Osteocyte (in vitro differentiated cells): ENCODE data around the gene MED13L. TPM values are rescaled to one million over a fixed set of nuclear protein-coding genes. Genes with fewer than 3 reads are reported as not detected.

Experiments
- DNase-seq: peaks from one replicate; pipeline ENCODE4 v3.0.0; 2021; ENCODE audit warnings: mixed read lengths; ENCODE audit not compliant: unreplicated experiment; ENCODE audit errors: extremely low spot score
- H3K27ac Mint-ChIP-seq: one replicate; pipeline ENCODE4 v1.8.0; 2021; ENCODE audit warnings: mild to moderate bottlenecking, mixed read lengths; ENCODE audit not compliant: unreplicated experiment
- H3K27me3 Mint-ChIP-seq: one replicate; pipeline ENCODE4 v1.8.0; 2021; ENCODE audit warnings: mixed read lengths; ENCODE audit not compliant: unreplicated experiment
- H3K36me3 Mint-ChIP-seq: one replicate; pipeline ENCODE4 v1.8.0; 2021; ENCODE audit warnings: mixed read lengths; ENCODE audit not compliant: unreplicated experiment
- H3K4me1 Mint-ChIP-seq: one replicate; pipeline ENCODE4 v1.8.0; 2021; ENCODE audit warnings: mixed read lengths; ENCODE audit not compliant: unreplicated experiment
- H3K4me3 Mint-ChIP-seq: one replicate; pipeline ENCODE4 v1.8.0; 2021; ENCODE audit warnings: mild to moderate bottlenecking, moderate library complexity, mixed read lengths; ENCODE audit not compliant: unreplicated experiment
- H3K9me3 Mint-ChIP-seq: one replicate; pipeline ENCODE4 v1.8.0; 2021; ENCODE audit warnings: mixed read lengths; ENCODE audit not compliant: unreplicated experiment
- total RNA-seq: library from RNA; stranded (reverse); gene quantifications from 2 replicates; pipeline ENCODE4 v1.2.1, GENCODE V29; 2021
- TF ChIP-seq, protein P1 (sequence below): fragments of 200-600 bp; sonication (generic); IDR thresholded peaks from 2 replicates; pipeline ENCODE4 v1.5.0; 2021; ENCODE audit warnings: antibody characterized with exemption, mild to moderate bottlenecking, moderate library complexity

MED13L gene
- total RNA-seq, 1 donor from 2014 or later: 229 TPM

DNA sequence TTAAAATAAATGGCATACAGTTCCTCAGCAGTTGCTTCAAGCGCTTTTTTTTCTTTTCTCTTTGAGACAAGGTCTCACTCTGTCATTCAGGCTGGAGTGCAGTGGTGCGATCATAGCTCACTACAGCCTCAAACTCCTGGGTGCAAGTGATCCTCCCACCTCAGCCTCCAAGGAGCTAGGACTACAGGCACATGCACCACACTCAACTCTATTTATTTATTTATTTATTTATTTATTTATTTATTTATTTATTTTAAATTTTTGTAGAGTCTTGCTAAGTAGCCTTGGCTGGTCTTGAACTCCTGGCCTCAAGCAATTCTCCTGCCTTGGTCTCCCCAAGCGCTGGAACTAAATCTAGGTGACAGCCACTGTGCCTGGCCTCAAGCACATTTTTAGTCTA, 132.0 kb downstream of the MED13L start:
- H3K36me3 Mint-ChIP-seq: no peaks in the 10 kb centered on the region
- no peak for DNase-seq
- peaks cover 71% of the 10 kb centered on the region for H3K4me1 Mint-ChIP-seq
- no peaks in the 10 kb centered on the region for H3K27me3 Mint-ChIP-seq
- TF ChIP-seq, protein P1, sequence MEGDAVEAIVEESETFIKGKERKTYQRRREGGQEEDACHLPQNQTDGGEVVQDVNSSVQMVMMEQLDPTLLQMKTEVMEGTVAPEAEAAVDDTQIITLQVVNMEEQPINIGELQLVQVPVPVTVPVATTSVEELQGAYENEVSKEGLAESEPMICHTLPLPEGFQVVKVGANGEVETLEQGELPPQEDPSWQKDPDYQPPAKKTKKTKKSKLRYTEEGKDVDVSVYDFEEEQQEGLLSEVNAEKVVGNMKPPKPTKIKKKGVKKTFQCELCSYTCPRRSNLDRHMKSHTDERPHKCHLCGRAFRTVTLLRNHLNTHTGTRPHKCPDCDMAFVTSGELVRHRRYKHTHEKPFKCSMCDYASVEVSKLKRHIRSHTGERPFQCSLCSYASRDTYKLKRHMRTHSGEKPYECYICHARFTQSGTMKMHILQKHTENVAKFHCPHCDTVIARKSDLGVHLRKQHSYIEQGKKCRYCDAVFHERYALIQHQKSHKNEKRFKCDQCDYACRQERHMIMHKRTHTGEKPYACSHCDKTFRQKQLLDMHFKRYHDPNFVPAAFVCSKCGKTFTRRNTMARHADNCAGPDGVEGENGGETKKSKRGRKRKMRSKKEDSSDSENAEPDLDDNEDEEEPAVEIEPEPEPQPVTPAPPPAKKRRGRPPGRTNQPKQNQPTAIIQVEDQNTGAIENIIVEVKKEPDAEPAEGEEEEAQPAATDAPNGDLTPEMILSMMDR: no peak
- no peak overlapping the region for H3K27ac Mint-ChIP-seq
- H3K9me3 Mint-ChIP-seq: no peaks in the 10 kb centered on the region
- no peak overlapping the region for H3K4me3 Mint-ChIP-seq

DNA sequence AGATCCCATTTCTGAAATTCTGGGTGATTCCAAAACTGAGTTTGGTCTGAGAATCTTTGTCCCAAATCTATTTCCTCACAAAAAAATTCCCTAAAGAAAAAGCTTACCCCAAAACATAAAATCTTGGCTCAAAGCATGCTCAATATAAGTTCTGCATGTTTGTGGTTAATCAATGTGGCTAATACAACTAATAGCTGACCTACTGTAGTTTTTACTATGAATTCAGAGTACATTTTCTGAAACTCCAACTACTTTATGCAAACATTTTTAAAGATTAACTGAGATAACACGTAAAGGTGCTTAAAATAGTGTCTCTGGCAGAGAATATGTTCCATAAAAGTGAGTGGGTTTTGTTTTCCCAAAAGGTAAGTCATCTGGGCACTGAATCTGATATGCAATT, 133.1 kb downstream of the MED13L start:
- H3K9me3 Mint-ChIP-seq: no peaks in the 10 kb centered on the region
- no peaks in the 10 kb centered on the region for H3K27me3 Mint-ChIP-seq
- peaks cover 70% of the 10 kb centered on the region for H3K4me1 Mint-ChIP-seq
- peak overlapping the region; percentile 7 for H3K4me3 Mint-ChIP-seq
- no peak for DNase-seq
- TF ChIP-seq, protein P1: no peak
- H3K36me3 Mint-ChIP-seq: no peaks in the 10 kb centered on the region
- peak overlapping the region; percentile 83 for H3K27ac Mint-ChIP-seq

DNA sequence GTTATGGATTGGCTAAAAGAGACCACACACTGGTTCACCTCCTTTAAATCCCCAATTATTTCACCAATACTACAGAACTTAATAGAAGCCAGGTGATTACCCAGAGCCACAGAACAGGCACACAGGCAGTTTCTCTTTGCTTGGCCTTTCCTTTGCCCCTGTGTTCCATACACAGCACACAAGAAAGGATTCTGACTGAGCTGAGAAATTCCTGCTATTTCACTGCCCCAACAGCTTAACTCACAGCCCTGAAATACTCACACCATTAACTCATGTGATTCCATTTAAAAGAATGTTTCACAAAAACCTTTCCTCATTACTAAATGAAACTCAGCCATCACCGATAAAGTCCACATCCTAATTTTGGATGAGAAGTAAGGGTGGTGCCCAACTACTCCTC, 133.6 kb downstream of the MED13L start:
- peaks cover 69% of the 10 kb centered on the region for H3K4me1 Mint-ChIP-seq

DNA sequence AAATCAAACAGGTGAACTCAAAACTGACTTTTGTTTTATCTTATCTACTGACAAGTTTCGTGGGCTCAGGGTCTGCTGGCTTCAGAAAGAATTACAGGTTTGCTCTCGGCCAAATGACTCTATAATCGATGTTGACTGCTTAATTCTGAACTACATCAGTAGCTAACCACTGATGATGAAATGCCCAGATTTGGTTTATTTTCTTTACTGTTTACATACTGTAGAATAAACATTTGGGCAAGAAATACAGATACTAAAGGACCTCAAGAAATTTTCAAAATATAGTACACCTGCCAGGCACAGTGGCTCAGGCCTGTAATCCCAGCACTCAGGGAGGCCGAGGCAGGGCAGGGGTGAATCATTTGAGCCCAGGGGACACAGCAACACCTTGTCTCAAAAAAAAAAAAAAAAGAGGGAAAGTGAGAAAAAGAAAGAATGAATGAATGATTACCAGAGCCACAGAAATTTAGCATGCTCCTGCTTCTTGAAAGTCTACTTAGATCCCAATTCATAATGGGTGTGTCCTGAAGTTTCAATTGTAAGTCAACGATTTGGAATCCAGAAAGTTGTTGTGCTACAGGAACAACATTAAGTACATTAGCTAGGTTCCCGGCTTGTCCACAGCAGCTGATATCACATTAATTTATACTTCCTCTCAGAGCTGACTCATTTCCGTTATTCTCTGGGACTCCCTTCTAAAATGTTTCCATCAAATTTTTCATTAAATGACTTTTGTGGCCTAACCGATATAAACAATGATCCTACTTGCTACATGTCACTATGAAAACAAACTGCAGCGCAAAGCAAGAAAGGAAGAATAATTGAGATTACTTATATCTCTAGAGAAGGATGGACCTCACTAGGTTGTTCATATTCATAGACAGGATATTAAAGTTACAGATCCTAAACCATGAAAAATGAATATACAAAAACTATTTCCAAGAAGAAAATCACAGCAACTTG, 134.3 kb downstream of the MED13L start:
- TF ChIP-seq, protein P1: no peak
- Mint-ChIP-seq H3K27ac (peak overlapping the region; percentile 83), H3K27me3 (no peaks in the 10 kb centered on the region), H3K4me1 (peaks cover 72% of the 10 kb centered on the region), H3K4me3 (peak overlapping the region; percentile 54), H3K36me3 (no peaks in the 10 kb centered on the region), H3K9me3 (no peaks in the 10 kb centered on the region)
- DNase-seq: no peak

More for the DNA sequence above, 133.6 kb downstream of the MED13L start:
- Mint-ChIP-seq H3K27ac (peak overlapping the region; percentile 83), H3K27me3 (no peaks in the 10 kb centered on the region), H3K36me3 (no peaks in the 10 kb centered on the region), H3K9me3 (no peaks in the 10 kb centered on the region), H3K4me3 (peak overlapping the region; percentile 54)
- TF ChIP-seq, protein P1: no peak
- no peak for DNase-seq

DNA sequence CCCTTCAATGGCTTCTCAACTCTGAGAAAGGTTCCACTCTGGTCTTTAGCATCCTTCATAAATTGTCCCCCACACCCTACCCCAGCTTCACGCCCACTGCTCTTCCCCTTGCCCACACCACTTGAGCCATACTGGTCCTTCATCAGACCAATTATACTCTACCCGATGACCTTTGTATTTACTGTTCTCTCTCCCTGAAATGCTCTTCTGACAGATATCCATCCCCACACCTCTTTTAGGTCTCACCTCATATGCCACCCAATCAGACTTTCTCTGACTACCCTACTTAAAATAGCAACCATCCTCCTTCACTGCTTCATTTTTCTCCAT, 135.7 kb downstream of the MED13L start:
- Mint-ChIP-seq H3K27ac (peak overlapping the region; percentile 82), H3K4me3 (no peak overlapping the region), H3K4me1 (peaks cover 80% of the 10 kb centered on the region), H3K9me3 (no peaks in the 10 kb centered on the region), H3K27me3 (no peaks in the 10 kb centered on the region), H3K36me3 (no peaks in the 10 kb centered on the region)
- TF ChIP-seq, protein P1: no peak
- DNase-seq: no peak
